K562 (cell line): ENCODE data around the gene BLM. TPM values are rescaled to one million over a fixed set of nuclear protein-coding genes. Genes with fewer than 3 reads are reported as not detected.

Source experiments
- ATAC-seq: fragments of 200-7000 bp; cut with Tn5 transposase; 3 replicates; pipeline ENCODE4 v1.9.1; 2020; ENCODE audit warnings: moderate library complexity
- BruUV-seq: library from RNA; stranded (reverse); fragments of 400-500 nt; replicated peaks from 2 replicates; lab custom pipeline; 2021; lab: Mats Ljungman, UMichigan
- CTCF ChIA-PET: fragments of 300-600 bp; formaldehyde crosslinking; extraction: SDS; loops from one replicate; lab custom pipeline; 2021; ENCODE audit warnings: low intra/inter-chr PET ratio; lab: Yijun Ruan, JAX
- POLR2A ChIA-PET: fragments of 300-600, 350-650 bp; sonication (Branson Sonifier 250); formaldehyde crosslinking; extraction: SDS; loops from one replicate; lab custom pipeline; 2021; ENCODE audit warnings: antibody characterized with exemption, inconsistent platforms; lab: Yijun Ruan, JAX
- DNase-seq, 4 experiments: peaks; one replicate each; pipeline versions ENCODE4 v3.0.0 to v3.0.0-alpha.2; 2011 to 2018; ENCODE audit warnings: low spot score in 3 of 4, mixed read lengths in 3 of 4; ENCODE audit errors: extremely low read depth in 1 of 4
- FAIRE-seq: peaks from 2 replicates; lab custom pipeline; 2011; peaks lifted over from hg19 to GRCh38; lab: Jason Lieb, UNC
- H2AFZ ChIP-seq: 2 replicates; pipeline ENCODE4 v1.6.0; 2011; ENCODE audit warnings: low read depth, low read length, control low read depth, inconsistent platforms
- H3K27ac ChIP-seq: fragments of 200-600 bp; 3 replicates; pipeline ENCODE4 v1.8.0; 2011; ENCODE audit warnings: low read depth, mild to moderate bottlenecking, control low read depth, inconsistent platforms, low read length, moderate library complexity, mixed read lengths; ENCODE audit errors: extremely low read depth
- H3K27me3 ChIP-seq, 2 experiments: fragments of 300-600 bp in 1 of 2; 2 replicates in 1 of 2; 3 replicates in 1 of 2; pipeline versions ENCODE4 v1.6.0 to v1.8.0; 2011; ENCODE audit warnings: inconsistent platforms in 2 of 2, low read length in 2 of 2, mild to moderate bottlenecking in 1 of 2, mixed read lengths in 1 of 2, moderate library complexity in 1 of 2; ENCODE audit not compliant: control insufficient read depth in 2 of 2, insufficient read depth in 2 of 2
- H3K36me3 ChIP-seq: fragments of 300-600 bp; 3 replicates; pipeline ENCODE4 v1.8.0; 2011; ENCODE audit warnings: mild to moderate bottlenecking, low read length, inconsistent platforms; ENCODE audit not compliant: control insufficient read depth, insufficient read depth
- H3K4me1 ChIP-seq, 2 experiments: fragments of 200-600 bp in 1 of 2; replicated peaks in 1 of 2; 2 replicates in 1 of 2; 3 replicates in 1 of 2; pipeline versions ENCODE4 v1.5.1 to v1.8.0; 2011; ENCODE audit warnings: inconsistent platforms in 2 of 2, low read length in 2 of 2, mild to moderate bottlenecking in 1 of 2, mixed read lengths in 1 of 2, moderate library complexity in 1 of 2; ENCODE audit not compliant: control insufficient read depth in 2 of 2, insufficient read depth in 2 of 2
- H3K4me2 ChIP-seq: 2 replicates; pipeline ENCODE4 v1.6.1; 2011; ENCODE audit warnings: low read length, control low read depth, inconsistent platforms, mixed read lengths; ENCODE audit not compliant: insufficient read depth
- H3K4me3 ChIP-seq: fragments of 200-600 bp; sonication (generic), shearing (Covaris generic); 2 replicates; pipeline ENCODE4 v1.5.1; 2016; ENCODE audit warnings: control low read depth, inconsistent platforms
- H3K79me2 ChIP-seq: fragments of 200-600 bp; 3 replicates; pipeline ENCODE4 v1.8.0; 2011; ENCODE audit warnings: low read length, inconsistent platforms; ENCODE audit not compliant: control insufficient read depth, insufficient read depth
- H3K9ac ChIP-seq, 2 experiments: 2 replicates each; pipeline versions ENCODE4 v1.6.0 to v1.6.1; 2011; ENCODE audit warnings: low read depth in 2 of 2, low read length in 2 of 2, control low read depth in 1 of 2, inconsistent platforms in 1 of 2, mild to moderate bottlenecking in 1 of 2, mixed read lengths in 1 of 2; ENCODE audit not compliant: insufficient read depth in 1 of 2
- H3K9me1 ChIP-seq: one replicate; pipeline ENCODE4 v1.6.0; 2011; ENCODE audit warnings: inconsistent platforms, mild to moderate bottlenecking, low read length, moderate library complexity; ENCODE audit not compliant: control insufficient read depth, insufficient read depth
- H3K9me3 ChIP-seq: replicated peaks from 2 replicates; pipeline ENCODE4 v1.5.1; 2011; ENCODE audit warnings: low read depth, low read length, inconsistent platforms; ENCODE audit not compliant: control insufficient read depth, insufficient read depth
- H4K20me1 ChIP-seq: replicated peaks from 2 replicates; pipeline ENCODE4 v1.6.1; 2011; ENCODE audit warnings: low read length, inconsistent platforms, mixed read lengths; ENCODE audit not compliant: control insufficient read depth, insufficient read depth
- ARNT ChIP-seq, 2 experiments: fragments of 450-650 bp; IDR thresholded peaks; 2 replicates each; pipeline ENCODE4 v1.6.1; 2016; ENCODE audit warnings: mild to moderate bottlenecking in 1 of 2
- HDAC6 ChIP-seq: IDR thresholded peaks from 2 replicates; pipeline ENCODE4 v1.6.1; 2012; ENCODE audit warnings: low read depth, mild to moderate bottlenecking, control low read depth, inconsistent platforms, low read length, moderate library complexity
- HNRNPLL ChIP-seq: fragments of 200-400 bp; formaldehyde crosslinking; IDR thresholded peaks from 2 replicates; pipeline ENCODE4 v1.6.1; 2017; ENCODE audit warnings: low read length, low read depth, mild to moderate bottlenecking; ENCODE audit not compliant: poor library complexity, severe bottlenecking
- NFE2L1 ChIP-seq: fragments of 450-650 bp; IDR thresholded peaks from 2 replicates; pipeline ENCODE4 v1.6.1; 2016; ENCODE audit warnings: missing genetic modification characterization, low read depth, mild to moderate bottlenecking, missing compliant biosample characterization, moderate library complexity, borderline replicate concordance
- NR2C2 ChIP-seq, 2 experiments: fragments of 200-800 bp in 1 of 2; sonication (Bioruptor generic) in 1 of 2; sonication (generic) in 1 of 2; formaldehyde crosslinking in 1 of 2; IDR thresholded peaks; 2 replicates each; pipeline versions ENCODE4 v1.6.1 to v1.8.0; 2016 to 2022; ENCODE audit warnings: mild to moderate bottlenecking in 1 of 2, missing compliant biosample characterization in 1 of 2, missing genetic modification characterization in 1 of 2, missing genetic modification reagents in 1 of 2
- POLR2AphosphoS2 ChIP-seq: IDR thresholded peaks from 2 replicates; pipeline ENCODE4 v1.6.1; 2012; ENCODE audit warnings: low read length, improper control_type of control experiment
- PURB ChIP-seq: sonication (generic); formaldehyde crosslinking; IDR thresholded peaks from 2 replicates; pipeline ENCODE4 v1.9.0; 2021; ENCODE audit warnings: low read depth, mild to moderate bottlenecking, missing genetic modification reagents
- STAG1 ChIP-seq: sonication (generic); formaldehyde crosslinking; IDR thresholded peaks from 2 replicates; pipeline ENCODE4 v1.5.0; 2020; ENCODE audit warnings: missing genetic modification reagents, borderline replicate concordance
- TRIM28 ChIP-seq: fragments of 450-650 bp; IDR thresholded peaks from 2 replicates; pipeline ENCODE4 v1.6.1; 2017
- ZNF146 ChIP-seq: IDR thresholded peaks from one replicate; pipeline ENCODE4 v1.6.1; 2018; ENCODE audit warnings: missing compliant biosample characterization; ENCODE audit not compliant: unreplicated experiment
- ZNF197 ChIP-seq: fragments of 200-800 bp; sonication (Bioruptor generic); IDR thresholded peaks from 2 replicates; pipeline ENCODE4 v1.6.1; 2016; ENCODE audit warnings: low read depth, missing genetic modification characterization, missing compliant biosample characterization
- ZNF3 ChIP-seq: fragments of 250-450 bp; sonication (Bioruptor Pico); IDR thresholded peaks from 2 replicates; pipeline ENCODE4 v1.5.0; 2021; ENCODE audit warnings: mild to moderate bottlenecking, moderate library complexity
- ZNF707 ChIP-seq: fragments of 250-450 bp; sonication (Bioruptor Pico); conservative IDR thresholded peaks from 2 replicates; pipeline ENCODE4 v1.8.0; 2022; ENCODE audit warnings: inconsistent platforms, mild to moderate bottlenecking, moderate library complexity
- ZNF780A ChIP-seq: fragments of 250-450 bp; sonication (Bioruptor Pico); IDR thresholded peaks from 2 replicates; pipeline ENCODE4 v1.5.0; 2021; ENCODE audit warnings: mild to moderate bottlenecking
- WGBS: fragments of 100-300 bp; shearing (Covaris generic); methylation state at CpG from one replicate; pipeline ENCODE4 v1.1.6; 2016; ENCODE audit warnings: low coverage, mixed read lengths; ENCODE audit not compliant: insufficient coverage; ENCODE audit errors: missing lambda C conversion rate; 5-methylcytosine and 5-hydroxymethylcytosine counted together
- in situ Hi-C: fragments of 300-500 bp; cut with MboI; formaldehyde crosslinking; loops from 4 replicates; pipeline ENCODE4 v1.15.0; 2018; ENCODE audit warnings: inconsistent platforms, mixed read lengths
- intact Hi-C: fragments of 100-400 bp; cut with micrococcal nuclease; formaldehyde crosslinking; loops from 2 replicates; pipeline ENCODE4 v1.14.2; 2022
- polyA plus RNA-seq, 8 experiments: library from polyadenylated mRNA; depleted of rRNA in 4 of 8; stranded (reverse) in 5 of 8; unstranded in 3 of 8; fragments of >200 nt; fragmentation: Nextera tagmentation in 2 of 8; fragmentation: Illumina TruSeq in 1 of 8; extraction: Ambion mirVana in 2 of 8; extraction: Trizol in 1 of 8; gene quantifications; 2 replicates each; pipeline versions ENCODE4 v1.2.1 to v1.2.3, GENCODE V29; 2011 to 2014; ENCODE audit warnings: inconsistent platforms in 1 of 8, missing spikeins in 1 of 8
- total RNA-seq, 7 experiments: library from RNA; depleted of rRNA in 6 of 7; stranded (reverse); fragments of >200 nt in 6 of 7; fragmentation: Illumina TruSeq in 2 of 7; extraction: Trizol in 2 of 7; gene quantifications; 2 replicates each; pipeline versions ENCODE4 v1.2.1 to v1.2.3, GENCODE V29; 2011 to 2021; ENCODE audit warnings: low replicate concordance in 1 of 7
- TF ChIP-seq, protein P1 (sequence below): fragments of 450-650 bp; IDR thresholded peaks from 2 replicates; pipeline ENCODE4 v1.6.1; 2017; ENCODE audit warnings: antibody characterized with exemption, mild to moderate bottlenecking
- TF ChIP-seq, protein P2 (sequence below): sonication (generic); formaldehyde crosslinking; IDR thresholded peaks from 2 replicates; pipeline ENCODE4 v1.8.1; 2022; ENCODE audit warnings: missing genetic modification reagents

The BLM gene
- total and polyA plus RNA-seq, 9 of the 15 experiments (the other 6 are each of a cell fraction or from before 2014, with no cell fraction given), result 21.0 to 56.0 (median 43.9) TPM

- POLR2A ChIA-PET, result interaction anchor here (0.6 to 1.7 kb wide), 3 partner anchors 11 to 27 kb away, joined by 3 to 4 read pairs (median 3); no protein-coding TSS in a partner anchor
- H2AFZ ChIP-seq, result peak overlapping the region; percentile 30; the same call in 1 of the 2 replicates
- no peak for TF ChIP-seq ARNT (IDR thresholded peaks at IDR 0.05)
- no peak for TF ChIP-seq ZNF707 (CRISPR knock-in tag)
- TF ChIP-seq HNRNPLL, result no peak
- TF ChIP-seq ZNF780A (CRISPR knock-in tag), result no peak
- no peak for TF ChIP-seq ZNF3 (CRISPR knock-in tag)
- no peak for TF ChIP-seq ZNF146
- no peak for TF ChIP-seq POLR2AphosphoS2
- no peak for TF ChIP-seq HDAC6
- TF ChIP-seq ZNF197 (CRISPR knock-in tag), result no peak
- TF ChIP-seq, protein P1, sequence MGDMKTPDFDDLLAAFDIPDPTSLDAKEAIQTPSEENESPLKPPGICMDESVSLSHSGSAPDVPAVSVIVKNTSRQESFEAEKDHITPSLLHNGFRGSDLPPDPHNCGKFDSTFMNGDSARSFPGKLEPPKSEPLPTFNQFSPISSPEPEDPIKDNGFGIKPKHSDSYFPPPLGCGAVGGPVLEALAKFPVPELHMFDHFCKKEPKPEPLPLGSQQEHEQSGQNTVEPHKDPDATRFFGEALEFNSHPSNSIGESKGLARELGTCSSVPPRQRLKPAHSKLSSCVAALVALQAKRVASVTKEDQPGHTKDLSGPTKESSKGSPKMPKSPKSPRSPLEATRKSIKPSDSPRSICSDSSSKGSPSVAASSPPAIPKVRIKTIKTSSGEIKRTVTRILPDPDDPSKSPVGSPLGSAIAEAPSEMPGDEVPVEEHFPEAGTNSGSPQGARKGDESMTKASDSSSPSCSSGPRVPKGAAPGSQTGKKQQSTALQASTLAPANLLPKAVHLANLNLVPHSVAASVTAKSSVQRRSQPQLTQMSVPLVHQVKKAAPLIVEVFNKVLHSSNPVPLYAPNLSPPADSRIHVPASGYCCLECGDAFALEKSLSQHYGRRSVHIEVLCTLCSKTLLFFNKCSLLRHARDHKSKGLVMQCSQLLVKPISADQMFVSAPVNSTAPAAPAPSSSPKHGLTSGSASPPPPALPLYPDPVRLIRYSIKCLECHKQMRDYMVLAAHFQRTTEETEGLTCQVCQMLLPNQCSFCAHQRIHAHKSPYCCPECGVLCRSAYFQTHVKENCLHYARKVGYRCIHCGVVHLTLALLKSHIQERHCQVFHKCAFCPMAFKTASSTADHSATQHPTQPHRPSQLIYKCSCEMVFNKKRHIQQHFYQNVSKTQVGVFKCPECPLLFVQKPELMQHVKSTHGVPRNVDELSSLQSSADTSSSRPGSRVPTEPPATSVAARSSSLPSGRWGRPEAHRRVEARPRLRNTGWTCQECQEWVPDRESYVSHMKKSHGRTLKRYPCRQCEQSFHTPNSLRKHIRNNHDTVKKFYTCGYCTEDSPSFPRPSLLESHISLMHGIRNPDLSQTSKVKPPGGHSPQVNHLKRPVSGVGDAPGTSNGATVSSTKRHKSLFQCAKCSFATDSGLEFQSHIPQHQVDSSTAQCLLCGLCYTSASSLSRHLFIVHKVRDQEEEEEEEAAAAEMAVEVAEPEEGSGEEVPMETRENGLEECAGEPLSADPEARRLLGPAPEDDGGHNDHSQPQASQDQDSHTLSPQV, result 0 out of 2 replicates have a peak, but pooled peaks have one; percentile 16
- TF ChIP-seq, protein P2, sequence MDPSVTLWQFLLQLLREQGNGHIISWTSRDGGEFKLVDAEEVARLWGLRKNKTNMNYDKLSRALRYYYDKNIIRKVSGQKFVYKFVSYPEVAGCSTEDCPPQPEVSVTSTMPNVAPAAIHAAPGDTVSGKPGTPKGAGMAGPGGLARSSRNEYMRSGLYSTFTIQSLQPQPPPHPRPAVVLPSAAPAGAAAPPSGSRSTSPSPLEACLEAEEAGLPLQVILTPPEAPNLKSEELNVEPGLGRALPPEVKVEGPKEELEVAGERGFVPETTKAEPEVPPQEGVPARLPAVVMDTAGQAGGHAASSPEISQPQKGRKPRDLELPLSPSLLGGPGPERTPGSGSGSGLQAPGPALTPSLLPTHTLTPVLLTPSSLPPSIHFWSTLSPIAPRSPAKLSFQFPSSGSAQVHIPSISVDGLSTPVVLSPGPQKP, result no peak
- TF ChIP-seq NR2C2 (CRISPR knock-in tag; IDR thresholded peaks at IDR 0.05), result no peak
- peak; percentile 81 for TF ChIP-seq NR2C2 (tag; IDR thresholded peaks at IDR 0.05)
- no peak for TF ChIP-seq TRIM28
- TF ChIP-seq NFE2L1 (tag), result no peak
- 0 out of 2 replicates have a peak, but pooled peaks have one; percentile 52 for TF ChIP-seq PURB (CRISPR knock-in tag)
- 0 out of 2 replicates have a peak, but pooled peaks have one; percentile 3 for TF ChIP-seq STAG1 (CRISPR knock-in tag)
Observed at GRCh38 chr15:90862964-90863778, 146.0 kb downstream of the BLM start.

More at GRCh38 chr15:90862964-90863778, 146.0 kb downstream of the BLM start:
- BruUV-seq, result no TSS peak
- 52% methylated on average over 5 of the region's 5 CpGs for WGBS
- Histone ChIP-seq H3K79me2 (no peaks in the 10 kb centered on the region), H3K27ac (no peak overlapping the region), H3K27me3 (no peaks in the 10 kb centered on the region; a peak in 1 of 5 replicates), H4K20me1 (no peaks in the 10 kb centered on the region), H3K36me3 (no peaks in the 10 kb centered on the region), H3K4me1 (peaks cover 34 to 42% of the 10 kb centered on the region in 2 experiments), H3K4me3 (no peak overlapping the region), H3K9me1 (no peaks in the 10 kb centered on the region), H3K9me3 (no peaks in the 10 kb centered on the region), H3K4me2 (no peak overlapping the region), H3K9ac (peak overlapping the region in 1 of 2 experiments; percentile 47; a peak in 2 of 4 replicates)
- FAIRE-seq (no peak), DNase-seq (no peak), ATAC-seq (0 out of 3 replicates have a peak, but pooled peaks have one; percentile 7)
- intact Hi-C loops (no loop called here), in situ Hi-C loops (no loop called here)
- CTCF ChIA-PET, result no interaction called here
